Ishikawa (cell line): ENCODE results near the gene DAB1.

Source experiments
- CEBPB ChIP-seq: IDR thresholded peaks from 2 replicates; pipeline ENCODE4 v1.6.1; 2012
- CREB1 ChIP-seq: IDR thresholded peaks from 2 replicates; pipeline ENCODE4 v1.6.1; 2012; ENCODE audit warnings: low read depth
- EGR1 ChIP-seq: IDR thresholded peaks from 2 replicates; pipeline ENCODE4 v1.6.1; 2012
- EP300 ChIP-seq: IDR thresholded peaks from 2 replicates; pipeline ENCODE4 v1.6.1; 2012; ENCODE audit warnings: borderline replicate concordance
- RAD21 ChIP-seq: IDR thresholded peaks from 2 replicates; pipeline ENCODE4 v1.6.1; 2012; ENCODE audit warnings: low read depth
- TAF1 ChIP-seq: IDR thresholded peaks from 2 replicates; pipeline ENCODE4 v1.6.1; 2012; ENCODE audit warnings: low read depth, mild to moderate bottlenecking
- TCF12 ChIP-seq: IDR thresholded peaks from 2 replicates; pipeline ENCODE4 v1.6.1; 2012; ENCODE audit warnings: low read depth
- YY1 ChIP-seq: IDR thresholded peaks from 2 replicates; pipeline ENCODE4 v1.6.1; 2012; ENCODE audit warnings: low read depth
- TF ChIP-seq, protein P1 (sequence below): IDR thresholded peaks from 2 replicates; pipeline ENCODE4 v1.6.1; 2012
- TF ChIP-seq, protein P2 (sequence below): IDR thresholded peaks from 2 replicates; pipeline ENCODE4 v1.6.1; 2012
- TF ChIP-seq, protein P3 (sequence below): IDR thresholded peaks from 2 replicates; pipeline ENCODE4 v1.6.1; 2012; ENCODE audit warnings: low read depth, mild to moderate bottlenecking

DNA sequence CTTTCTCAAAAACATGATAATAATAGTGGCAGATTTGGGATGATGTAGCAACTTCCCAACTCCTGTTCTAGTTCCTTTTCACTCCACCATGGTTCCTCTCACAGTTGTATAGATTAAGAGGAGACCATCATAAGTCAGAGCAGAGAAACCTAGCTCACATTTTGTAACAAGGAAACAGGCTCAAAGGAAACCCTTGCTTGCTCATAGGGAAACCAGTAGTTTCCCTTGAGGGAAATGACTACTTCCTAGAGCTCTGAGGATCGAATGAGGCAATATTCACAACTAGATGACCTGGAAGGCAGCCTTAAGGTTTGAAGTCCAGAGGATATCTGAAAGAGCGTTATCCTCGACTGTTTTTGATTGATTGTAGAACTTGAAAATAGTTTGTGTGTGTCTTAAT, 382.0 kb downstream of the DAB1 start:
- TF ChIP-seq EP300 (no peak), RAD21 (no peak), YY1 (no peak), TAF1 (no peak), CREB1 (no peak), CEBPB (no peak), TCF12 (no peak), EGR1 (no peak)
- TF ChIP-seq, protein P1, sequence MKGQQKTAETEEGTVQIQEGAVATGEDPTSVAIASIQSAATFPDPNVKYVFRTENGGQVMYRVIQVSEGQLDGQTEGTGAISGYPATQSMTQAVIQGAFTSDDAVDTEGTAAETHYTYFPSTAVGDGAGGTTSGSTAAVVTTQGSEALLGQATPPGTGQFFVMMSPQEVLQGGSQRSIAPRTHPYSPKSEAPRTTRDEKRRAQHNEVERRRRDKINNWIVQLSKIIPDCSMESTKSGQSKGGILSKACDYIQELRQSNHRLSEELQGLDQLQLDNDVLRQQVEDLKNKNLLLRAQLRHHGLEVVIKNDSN, result no peak
- TF ChIP-seq, protein P2, sequence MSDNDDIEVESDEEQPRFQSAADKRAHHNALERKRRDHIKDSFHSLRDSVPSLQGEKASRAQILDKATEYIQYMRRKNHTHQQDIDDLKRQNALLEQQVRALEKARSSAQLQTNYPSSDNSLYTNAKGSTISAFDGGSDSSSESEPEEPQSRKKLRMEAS, result no peak
- TF ChIP-seq, protein P3, sequence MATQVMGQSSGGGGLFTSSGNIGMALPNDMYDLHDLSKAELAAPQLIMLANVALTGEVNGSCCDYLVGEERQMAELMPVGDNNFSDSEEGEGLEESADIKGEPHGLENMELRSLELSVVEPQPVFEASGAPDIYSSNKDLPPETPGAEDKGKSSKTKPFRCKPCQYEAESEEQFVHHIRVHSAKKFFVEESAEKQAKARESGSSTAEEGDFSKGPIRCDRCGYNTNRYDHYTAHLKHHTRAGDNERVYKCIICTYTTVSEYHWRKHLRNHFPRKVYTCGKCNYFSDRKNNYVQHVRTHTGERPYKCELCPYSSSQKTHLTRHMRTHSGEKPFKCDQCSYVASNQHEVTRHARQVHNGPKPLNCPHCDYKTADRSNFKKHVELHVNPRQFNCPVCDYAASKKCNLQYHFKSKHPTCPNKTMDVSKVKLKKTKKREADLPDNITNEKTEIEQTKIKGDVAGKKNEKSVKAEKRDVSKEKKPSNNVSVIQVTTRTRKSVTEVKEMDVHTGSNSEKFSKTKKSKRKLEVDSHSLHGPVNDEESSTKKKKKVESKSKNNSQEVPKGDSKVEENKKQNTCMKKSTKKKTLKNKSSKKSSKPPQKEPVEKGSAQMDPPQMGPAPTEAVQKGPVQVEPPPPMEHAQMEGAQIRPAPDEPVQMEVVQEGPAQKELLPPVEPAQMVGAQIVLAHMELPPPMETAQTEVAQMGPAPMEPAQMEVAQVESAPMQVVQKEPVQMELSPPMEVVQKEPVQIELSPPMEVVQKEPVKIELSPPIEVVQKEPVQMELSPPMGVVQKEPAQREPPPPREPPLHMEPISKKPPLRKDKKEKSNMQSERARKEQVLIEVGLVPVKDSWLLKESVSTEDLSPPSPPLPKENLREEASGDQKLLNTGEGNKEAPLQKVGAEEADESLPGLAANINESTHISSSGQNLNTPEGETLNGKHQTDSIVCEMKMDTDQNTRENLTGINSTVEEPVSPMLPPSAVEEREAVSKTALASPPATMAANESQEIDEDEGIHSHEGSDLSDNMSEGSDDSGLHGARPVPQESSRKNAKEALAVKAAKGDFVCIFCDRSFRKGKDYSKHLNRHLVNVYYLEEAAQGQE, result no peak
